Stimulated activated CD4-positive, alpha-beta T cell treated with anti-CD3 and anti-CD28 coated beads, Interleukin-4, amount 100 ng/mL, for 24 hours (primary cell): ENCODE data around the gene CFAP91.

Experiments
- DNase-seq: peaks from one replicate; pipeline ENCODE4 v3.0.0-alpha.2; 2020

CFAP91 gene

GRCh38 chr3:119745942-119746341 lies 43.1 kb downstream of the CFAP91 start:
- no peak for DNase-seq

GRCh38 chr3:119746423-119746822 lies 43.6 kb downstream of the CFAP91 start:
- DNase-seq = no peak

- no peak for DNase-seq
Measured at GRCh38 chr3:119747357-119747756, 44.5 kb downstream of the CFAP91 start.

DNA sequence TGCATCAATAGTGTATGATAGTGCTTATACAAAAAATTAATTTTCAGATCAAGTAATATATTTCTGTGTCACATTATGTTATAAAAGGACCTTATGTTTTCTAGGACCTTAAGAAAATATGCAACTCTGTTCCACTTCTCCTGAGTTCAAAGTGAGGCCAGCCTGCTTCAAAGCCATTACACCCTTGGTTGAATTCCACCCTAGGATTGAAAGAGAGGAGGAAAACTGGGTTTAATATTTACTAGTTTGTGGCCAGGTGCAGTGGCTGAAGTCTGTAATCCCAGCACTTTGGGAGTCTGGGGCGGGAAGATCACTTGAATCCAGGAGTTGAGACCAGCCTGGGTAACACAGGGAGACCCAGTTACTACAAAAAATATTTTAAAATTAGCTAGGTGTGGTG lies 46.2 kb downstream of the CFAP91 start:
- DNase-seq = no peak

GRCh38 chr3:119751423-119751822 lies 48.6 kb downstream of the CFAP91 start:
- DNase-seq = no peak
